ENCODE results near the gene RPS3. TPM values are rescaled to one million over a fixed set of nuclear protein-coding genes. Genes with fewer than 3 reads are reported as not detected.

The RPS3 gene
- total and polyA plus RNA-seq, 2 of the 13 experiments (the other 11 are each of a cell fraction or from before 2014, with no cell fraction given): 2,143 to 3,616 TPM

DNA sequence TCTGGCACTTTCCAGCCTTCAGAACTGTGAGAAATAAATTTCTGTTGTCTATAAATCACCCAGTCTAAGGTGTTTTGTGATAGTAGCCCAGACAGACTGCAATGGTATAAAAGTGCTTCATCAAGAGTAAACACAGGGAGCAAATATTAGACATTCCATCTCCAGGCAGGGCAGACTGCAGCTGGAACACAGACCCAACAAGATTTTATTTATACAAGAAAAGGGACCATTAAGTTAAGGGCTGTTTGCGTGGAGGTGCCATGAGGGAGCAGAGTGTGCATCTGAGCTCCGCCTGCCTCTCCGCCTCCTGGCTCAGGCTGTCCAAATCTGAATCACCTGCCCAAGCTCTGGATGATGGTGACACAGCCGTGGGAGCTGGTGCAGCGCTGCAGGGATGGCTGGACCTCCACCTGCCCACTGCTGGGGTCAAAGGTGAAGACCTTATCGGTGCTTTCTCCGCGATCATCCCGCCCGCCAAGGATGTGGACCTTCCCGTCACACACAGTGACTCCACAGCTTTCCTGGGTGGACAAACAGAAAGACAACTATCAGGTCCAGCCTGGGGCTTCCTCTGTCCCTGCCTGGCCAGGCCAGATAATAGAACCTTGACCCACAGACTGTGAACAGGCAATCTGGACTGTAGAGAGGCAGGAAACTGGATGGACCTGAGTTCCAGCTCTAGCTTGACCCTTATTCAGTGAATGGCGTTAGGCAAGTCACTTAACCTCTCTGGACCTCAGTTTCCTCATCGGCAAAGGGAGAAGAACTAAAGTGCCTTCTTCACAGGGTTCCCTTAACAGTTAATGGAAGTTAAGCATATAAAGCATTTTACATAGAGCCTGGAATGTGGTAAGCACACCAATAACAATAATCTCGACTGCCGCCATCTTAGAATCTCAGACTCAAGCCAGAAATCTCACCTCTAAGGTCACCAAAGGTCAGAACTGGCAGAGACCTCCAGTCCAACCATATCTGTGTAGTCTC, 23.2 kb downstream of the RPS3 start (continued):
- TF ChIP-seq, protein P1, sequence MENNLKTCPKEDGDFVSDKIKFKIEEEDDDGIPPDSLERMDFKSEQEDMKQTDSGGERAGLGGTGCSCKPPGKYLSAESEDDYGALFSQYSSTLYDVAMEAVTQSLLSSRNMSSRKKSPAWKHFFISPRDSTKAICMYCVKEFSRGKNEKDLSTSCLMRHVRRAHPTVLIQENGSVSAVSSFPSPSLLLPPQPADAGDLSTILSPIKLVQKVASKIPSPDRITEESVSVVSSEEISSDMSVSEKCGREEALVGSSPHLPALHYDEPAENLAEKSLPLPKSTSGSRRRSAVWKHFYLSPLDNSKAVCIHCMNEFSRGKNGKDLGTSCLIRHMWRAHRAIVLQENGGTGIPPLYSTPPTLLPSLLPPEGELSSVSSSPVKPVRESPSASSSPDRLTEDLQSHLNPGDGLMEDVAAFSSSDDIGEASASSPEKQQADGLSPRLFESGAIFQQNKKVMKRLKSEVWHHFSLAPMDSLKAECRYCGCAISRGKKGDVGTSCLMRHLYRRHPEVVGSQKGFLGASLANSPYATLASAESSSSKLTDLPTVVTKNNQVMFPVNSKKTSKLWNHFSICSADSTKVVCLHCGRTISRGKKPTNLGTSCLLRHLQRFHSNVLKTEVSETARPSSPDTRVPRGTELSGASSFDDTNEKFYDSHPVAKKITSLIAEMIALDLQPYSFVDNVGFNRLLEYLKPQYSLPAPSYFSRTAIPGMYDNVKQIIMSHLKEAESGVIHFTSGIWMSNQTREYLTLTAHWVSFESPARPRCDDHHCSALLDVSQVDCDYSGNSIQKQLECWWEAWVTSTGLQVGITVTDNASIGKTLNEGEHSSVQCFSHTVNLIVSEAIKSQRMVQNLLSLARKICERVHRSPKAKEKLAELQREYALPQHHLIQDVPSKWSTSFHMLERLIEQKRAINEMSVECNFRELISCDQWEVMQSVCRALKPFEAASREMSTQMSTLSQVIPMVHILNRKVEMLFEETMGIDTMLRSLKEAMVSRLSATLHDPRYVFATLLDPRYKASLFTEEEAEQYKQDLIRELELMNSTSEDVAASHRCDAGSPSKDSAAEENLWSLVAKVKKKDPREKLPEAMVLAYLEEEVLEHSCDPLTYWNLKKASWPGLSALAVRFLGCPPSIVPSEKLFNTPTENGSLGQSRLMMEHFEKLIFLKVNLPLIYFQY (CRISPR knock-in tag; IDR thresholded peaks at IDR 0.05; ENCODE audit: borderline replicate concordance): peak; percentile 58
- TF ChIP-seq DR1 (CRISPR knock-in tag; IDR thresholded peaks at IDR 0.05) (no peak), U2AF1 (optimal IDR thresholded peaks at IDR 0.05; ENCODE audit: low read depth, low read length) (no peak), ZNF678 (CRISPR knock-in tag; IDR thresholded peaks at IDR 0.05) (no peak), ZNF607 (CRISPR knock-in tag; IDR thresholded peaks at IDR 0.05; ENCODE audit: borderline replicate concordance) (no peak), ZMYM2 (CRISPR knock-in tag; IDR thresholded peaks at IDR 0.05) (no peak), STAG1 (CRISPR knock-in tag; IDR thresholded peaks at IDR 0.05) (no peak), KMT2B (CRISPR knock-in tag; IDR thresholded peaks at IDR 0.05) (no peak), ZSCAN30 (CRISPR knock-in tag; IDR thresholded peaks at IDR 0.05) (no peak), CREM (IDR thresholded peaks at IDR 0.05) (peak; percentile 40; the same call in 1 of the 2 replicates), CREM (CRISPR knock-in tag; IDR thresholded peaks at IDR 0.05) (no peak), SIN3A (IDR thresholded peaks at IDR 0.05; ENCODE audit: borderline replicate concordance, low read depth, low read length) (no peak), ZBTB21 (CRISPR knock-in tag; IDR thresholded peaks at IDR 0.05) (no peak)
- TF ChIP-seq, protein P2, sequence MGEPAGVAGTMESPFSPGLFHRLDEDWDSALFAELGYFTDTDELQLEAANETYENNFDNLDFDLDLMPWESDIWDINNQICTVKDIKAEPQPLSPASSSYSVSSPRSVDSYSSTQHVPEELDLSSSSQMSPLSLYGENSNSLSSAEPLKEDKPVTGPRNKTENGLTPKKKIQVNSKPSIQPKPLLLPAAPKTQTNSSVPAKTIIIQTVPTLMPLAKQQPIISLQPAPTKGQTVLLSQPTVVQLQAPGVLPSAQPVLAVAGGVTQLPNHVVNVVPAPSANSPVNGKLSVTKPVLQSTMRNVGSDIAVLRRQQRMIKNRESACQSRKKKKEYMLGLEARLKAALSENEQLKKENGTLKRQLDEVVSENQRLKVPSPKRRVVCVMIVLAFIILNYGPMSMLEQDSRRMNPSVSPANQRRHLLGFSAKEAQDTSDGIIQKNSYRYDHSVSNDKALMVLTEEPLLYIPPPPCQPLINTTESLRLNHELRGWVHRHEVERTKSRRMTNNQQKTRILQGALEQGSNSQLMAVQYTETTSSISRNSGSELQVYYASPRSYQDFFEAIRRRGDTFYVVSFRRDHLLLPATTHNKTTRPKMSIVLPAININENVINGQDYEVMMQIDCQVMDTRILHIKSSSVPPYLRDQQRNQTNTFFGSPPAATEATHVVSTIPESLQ (CRISPR knock-in tag; conservative IDR thresholded peaks at IDR 0.05): no peak
- TF ChIP-seq, protein P3, sequence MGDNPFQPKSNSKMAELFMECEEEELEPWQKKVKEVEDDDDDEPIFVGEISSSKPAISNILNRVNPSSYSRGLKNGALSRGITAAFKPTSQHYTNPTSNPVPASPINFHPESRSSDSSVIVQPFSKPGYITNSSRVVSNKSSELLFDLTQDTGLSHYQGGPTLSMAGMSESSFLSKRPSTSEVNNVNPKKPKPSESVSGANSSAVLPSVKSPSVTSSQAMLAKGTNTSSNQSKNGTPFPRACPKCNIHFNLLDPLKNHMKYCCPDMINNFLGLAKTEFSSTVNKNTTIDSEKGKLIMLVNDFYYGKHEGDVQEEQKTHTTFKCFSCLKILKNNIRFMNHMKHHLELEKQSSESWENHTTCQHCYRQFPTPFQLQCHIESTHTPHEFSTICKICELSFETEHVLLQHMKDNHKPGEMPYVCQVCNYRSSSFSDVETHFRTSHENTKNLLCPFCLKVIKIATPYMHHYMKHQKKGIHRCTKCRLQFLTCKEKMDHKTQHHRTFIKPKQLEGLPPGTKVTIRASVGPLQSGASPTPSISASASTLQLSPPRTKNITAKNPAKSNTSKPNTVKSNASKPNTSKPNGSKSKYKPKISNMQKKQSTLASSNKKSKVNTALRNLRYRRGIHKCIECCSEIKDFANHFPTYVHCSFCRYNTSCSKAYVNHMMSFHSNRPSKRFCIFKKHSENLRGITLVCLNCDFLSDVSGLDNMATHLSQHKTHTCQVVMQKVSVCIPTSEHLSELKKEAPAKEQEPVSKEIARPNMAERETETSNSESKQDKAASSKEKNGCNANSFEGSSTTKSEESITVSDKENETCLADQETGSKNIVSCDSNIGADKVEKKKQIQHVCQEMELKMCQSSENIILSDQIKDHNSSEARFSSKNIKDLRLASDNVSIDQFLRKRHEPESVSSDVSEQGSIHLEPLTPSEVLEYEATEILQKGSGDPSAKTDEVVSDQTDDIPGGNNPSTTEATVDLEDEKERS (CRISPR knock-in tag; IDR thresholded peaks at IDR 0.05): no peak
- TF ChIP-seq, protein P4, sequence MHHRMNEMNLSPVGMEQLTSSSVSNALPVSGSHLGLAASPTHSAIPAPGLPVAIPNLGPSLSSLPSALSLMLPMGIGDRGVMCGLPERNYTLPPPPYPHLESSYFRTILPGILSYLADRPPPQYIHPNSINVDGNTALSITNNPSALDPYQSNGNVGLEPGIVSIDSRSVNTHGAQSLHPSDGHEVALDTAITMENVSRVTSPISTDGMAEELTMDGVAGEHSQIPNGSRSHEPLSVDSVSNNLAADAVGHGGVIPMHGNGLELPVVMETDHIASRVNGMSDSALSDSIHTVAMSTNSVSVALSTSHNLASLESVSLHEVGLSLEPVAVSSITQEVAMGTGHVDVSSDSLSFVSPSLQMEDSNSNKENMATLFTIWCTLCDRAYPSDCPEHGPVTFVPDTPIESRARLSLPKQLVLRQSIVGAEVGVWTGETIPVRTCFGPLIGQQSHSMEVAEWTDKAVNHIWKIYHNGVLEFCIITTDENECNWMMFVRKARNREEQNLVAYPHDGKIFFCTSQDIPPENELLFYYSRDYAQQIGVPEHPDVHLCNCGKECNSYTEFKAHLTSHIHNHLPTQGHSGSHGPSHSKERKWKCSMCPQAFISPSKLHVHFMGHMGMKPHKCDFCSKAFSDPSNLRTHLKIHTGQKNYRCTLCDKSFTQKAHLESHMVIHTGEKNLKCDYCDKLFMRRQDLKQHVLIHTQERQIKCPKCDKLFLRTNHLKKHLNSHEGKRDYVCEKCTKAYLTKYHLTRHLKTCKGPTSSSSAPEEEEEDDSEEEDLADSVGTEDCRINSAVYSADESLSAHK (CRISPR knock-in tag; IDR thresholded peaks at IDR 0.05; ENCODE audit: borderline replicate concordance): no peak

Measured in HepG2 (cell line).